Measurements from ENCODE around the gene KRTAP22-2.

DNA sequence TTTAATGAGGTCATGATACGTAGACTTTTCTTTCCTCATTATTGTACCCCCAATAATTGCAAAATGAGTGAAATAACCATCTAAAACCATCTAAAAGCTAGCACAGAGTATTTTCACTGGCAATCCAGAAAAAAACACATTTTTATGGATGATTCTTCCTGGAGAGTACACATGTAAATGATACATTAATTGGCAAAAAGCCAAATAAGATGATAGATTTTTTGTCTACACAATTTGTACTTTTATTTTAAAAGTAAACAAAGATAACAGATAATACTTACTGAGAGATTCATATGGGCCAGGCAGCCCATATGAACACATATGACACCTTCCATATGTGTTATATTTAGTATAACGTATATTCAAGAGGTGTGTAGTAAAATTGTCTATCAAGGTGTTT lies 26.6 kb downstream of the KRTAP22-2 start:
- TF ChIP-seq CTCF (IDR thresholded peaks at IDR 0.05) (no peak), POLR2A (IDR thresholded peaks at IDR 0.05) (no peak)

Data from lower leg skin (tissue), 3 donors.